Measurements from ENCODE around the gene ZPBP2. TPM values are rescaled to one million over a fixed set of nuclear protein-coding genes. Genes with fewer than 3 reads are reported as not detected.

The ZPBP2 gene
- total and polyA plus RNA-seq, 2 of the 13 experiments (the other 11 are each of a cell fraction or from before 2014, with no cell fraction given) = not detected

DNA sequence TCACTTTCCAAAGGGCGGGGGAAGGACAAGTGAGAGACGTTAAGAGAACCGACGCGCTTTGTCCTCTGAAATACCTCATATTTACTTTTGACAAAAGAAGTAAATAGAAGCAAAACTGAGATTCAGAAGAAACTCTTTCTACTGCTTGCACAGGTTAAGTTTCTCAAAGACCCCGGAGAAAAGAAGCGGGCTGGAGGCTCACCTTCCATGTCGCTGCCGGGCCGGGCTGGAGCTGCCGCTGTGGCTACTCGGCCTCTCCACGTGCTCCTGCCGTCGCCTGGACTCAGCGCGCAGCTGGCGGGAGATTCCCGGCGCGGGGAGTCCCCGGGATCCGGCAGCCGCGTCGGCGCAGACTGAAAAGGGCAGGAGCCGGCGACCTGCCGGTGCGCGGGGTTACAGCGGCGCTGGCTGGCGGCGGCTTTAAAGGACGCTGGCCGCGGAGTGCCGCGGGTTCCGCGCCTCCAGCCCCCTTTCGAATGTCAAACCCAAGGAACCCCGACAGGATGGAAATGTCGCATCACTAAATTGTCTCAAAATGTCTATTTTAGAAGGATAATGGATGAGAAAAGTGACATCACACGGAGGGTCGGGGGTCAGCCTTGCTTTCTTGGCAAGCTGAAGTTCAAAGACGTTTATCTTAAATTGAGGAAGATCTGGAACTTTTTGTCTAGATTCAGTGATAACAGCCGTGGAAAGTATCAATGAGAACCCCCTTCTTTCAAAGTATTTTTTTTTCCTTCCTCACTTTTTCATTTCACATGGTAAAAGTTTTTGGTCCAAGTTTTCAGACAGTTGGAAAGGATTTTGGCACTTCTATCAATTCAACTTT lies 3.9 kb upstream of the ZPBP2 start, which contains the start of gene IKZF3 (continued):
- TF ChIP-seq TBX3 (IDR thresholded peaks at IDR 0.05; ENCODE audit: borderline replicate concordance) (no peak), ZNF12 (CRISPR knock-in tag; IDR thresholded peaks at IDR 0.05) (peak; percentile 74), MEIS1 (CRISPR knock-in tag; IDR thresholded peaks at IDR 0.05; ENCODE audit: borderline replicate concordance) (peak; percentile 89), MYC (CRISPR knock-in tag; IDR thresholded peaks at IDR 0.05; ENCODE audit: borderline replicate concordance) (peak; percentile 93), KMT2A (CRISPR knock-in tag; IDR thresholded peaks at IDR 0.05) (peak; percentile 71), KAT8 (CRISPR knock-in tag; IDR thresholded peaks at IDR 0.05) (peak; percentile 84), ZNF670 (CRISPR knock-in tag; IDR thresholded peaks at IDR 0.05; ENCODE audit: borderline replicate concordance) (peak; percentile 96), FOXP1 (IDR thresholded peaks at IDR 0.05) (no peak), FOXP1 (CRISPR knock-in tag; IDR thresholded peaks at IDR 0.05) (peak; percentile 14; the same call in 1 of the 2 replicates), ZFYVE20 (CRISPR knock-in tag; IDR thresholded peaks at IDR 0.05; ENCODE audit: borderline replicate concordance, low read depth) (peak; percentile 82; the same call in 1 of the 2 replicates), PHF21A (CRISPR knock-in tag; IDR thresholded peaks at IDR 0.05) (no peak; the same call in 1 of the 2 replicates), ZNF713 (CRISPR knock-in tag; IDR thresholded peaks at IDR 0.05) (peak; percentile 97), ARNT (IDR thresholded peaks at IDR 0.05) (no peak), ZNF563 (CRISPR knock-in tag; IDR thresholded peaks at IDR 0.05) (peak; percentile 99), ZMYM4 (CRISPR knock-in tag; IDR thresholded peaks at IDR 0.05) (peak; percentile 72), RAD51 (IDR thresholded peaks at IDR 0.05; ENCODE audit: borderline replicate concordance) (no peak)
- TF ChIP-seq, protein P1, sequence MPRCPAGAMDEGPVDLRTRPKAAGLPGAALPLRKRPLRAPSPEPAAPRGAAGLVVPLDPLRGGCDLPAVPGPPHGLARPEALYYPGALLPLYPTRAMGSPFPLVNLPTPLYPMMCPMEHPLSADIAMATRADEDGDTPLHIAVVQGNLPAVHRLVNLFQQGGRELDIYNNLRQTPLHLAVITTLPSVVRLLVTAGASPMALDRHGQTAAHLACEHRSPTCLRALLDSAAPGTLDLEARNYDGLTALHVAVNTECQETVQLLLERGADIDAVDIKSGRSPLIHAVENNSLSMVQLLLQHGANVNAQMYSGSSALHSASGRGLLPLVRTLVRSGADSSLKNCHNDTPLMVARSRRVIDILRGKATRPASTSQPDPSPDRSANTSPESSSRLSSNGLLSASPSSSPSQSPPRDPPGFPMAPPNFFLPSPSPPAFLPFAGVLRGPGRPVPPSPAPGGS (CRISPR knock-in tag; IDR thresholded peaks at IDR 0.05) = peak; percentile 99
- TF ChIP-seq, protein P2, sequence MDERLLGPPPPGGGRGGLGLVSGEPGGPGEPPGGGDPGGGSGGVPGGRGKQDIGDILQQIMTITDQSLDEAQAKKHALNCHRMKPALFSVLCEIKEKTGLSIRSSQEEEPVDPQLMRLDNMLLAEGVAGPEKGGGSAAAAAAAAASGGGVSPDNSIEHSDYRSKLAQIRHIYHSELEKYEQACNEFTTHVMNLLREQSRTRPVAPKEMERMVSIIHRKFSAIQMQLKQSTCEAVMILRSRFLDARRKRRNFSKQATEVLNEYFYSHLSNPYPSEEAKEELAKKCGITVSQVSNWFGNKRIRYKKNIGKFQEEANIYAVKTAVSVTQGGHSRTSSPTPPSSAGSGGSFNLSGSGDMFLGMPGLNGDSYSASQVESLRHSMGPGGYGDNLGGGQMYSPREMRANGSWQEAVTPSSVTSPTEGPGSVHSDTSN (CRISPR knock-in tag; IDR thresholded peaks at IDR 0.05) = no peak
- TF ChIP-seq, protein P3, sequence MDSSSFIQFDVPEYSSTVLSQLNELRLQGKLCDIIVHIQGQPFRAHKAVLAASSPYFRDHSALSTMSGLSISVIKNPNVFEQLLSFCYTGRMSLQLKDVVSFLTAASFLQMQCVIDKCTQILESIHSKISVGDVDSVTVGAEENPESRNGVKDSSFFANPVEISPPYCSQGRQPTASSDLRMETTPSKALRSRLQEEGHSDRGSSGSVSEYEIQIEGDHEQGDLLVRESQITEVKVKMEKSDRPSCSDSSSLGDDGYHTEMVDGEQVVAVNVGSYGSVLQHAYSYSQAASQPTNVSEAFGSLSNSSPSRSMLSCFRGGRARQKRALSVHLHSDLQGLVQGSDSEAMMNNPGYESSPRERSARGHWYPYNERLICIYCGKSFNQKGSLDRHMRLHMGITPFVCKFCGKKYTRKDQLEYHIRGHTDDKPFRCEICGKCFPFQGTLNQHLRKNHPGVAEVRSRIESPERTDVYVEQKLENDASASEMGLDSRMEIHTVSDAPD (CRISPR knock-in tag; IDR thresholded peaks at IDR 0.05) = peak; percentile 83; the same call in 1 of the 2 replicates
- TF ChIP-seq, protein P4, sequence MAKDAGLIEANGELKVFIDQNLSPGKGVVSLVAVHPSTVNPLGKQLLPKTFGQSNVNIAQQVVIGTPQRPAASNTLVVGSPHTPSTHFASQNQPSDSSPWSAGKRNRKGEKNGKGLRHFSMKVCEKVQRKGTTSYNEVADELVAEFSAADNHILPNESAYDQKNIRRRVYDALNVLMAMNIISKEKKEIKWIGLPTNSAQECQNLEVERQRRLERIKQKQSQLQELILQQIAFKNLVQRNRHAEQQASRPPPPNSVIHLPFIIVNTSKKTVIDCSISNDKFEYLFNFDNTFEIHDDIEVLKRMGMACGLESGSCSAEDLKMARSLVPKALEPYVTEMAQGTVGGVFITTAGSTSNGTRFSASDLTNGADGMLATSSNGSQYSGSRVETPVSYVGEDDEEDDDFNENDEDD (CRISPR knock-in tag; IDR thresholded peaks at IDR 0.05; ENCODE audit: borderline replicate concordance) = peak; percentile 100
- TF ChIP-seq, protein P5, sequence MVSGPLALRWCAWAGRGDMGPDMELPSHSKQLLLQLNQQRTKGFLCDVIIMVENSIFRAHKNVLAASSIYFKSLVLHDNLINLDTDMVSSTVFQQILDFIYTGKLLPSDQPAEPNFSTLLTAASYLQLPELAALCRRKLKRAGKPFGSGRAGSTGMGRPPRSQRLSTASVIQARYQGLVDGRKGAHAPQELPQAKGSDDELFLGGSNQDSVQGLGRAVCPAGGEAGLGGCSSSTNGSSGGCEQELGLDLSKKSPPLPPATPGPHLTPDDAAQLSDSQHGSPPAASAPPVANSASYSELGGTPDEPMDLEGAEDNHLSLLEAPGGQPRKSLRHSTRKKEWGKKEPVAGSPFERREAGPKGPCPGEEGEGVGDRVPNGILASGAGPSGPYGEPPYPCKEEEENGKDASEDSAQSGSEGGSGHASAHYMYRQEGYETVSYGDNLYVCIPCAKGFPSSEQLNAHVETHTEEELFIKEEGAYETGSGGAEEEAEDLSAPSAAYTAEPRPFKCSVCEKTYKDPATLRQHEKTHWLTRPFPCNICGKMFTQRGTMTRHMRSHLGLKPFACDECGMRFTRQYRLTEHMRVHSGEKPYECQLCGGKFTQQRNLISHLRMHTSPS (CRISPR knock-in tag; IDR thresholded peaks at IDR 0.05; ENCODE audit: low read depth) = peak; percentile 71
- TF ChIP-seq, protein P6, sequence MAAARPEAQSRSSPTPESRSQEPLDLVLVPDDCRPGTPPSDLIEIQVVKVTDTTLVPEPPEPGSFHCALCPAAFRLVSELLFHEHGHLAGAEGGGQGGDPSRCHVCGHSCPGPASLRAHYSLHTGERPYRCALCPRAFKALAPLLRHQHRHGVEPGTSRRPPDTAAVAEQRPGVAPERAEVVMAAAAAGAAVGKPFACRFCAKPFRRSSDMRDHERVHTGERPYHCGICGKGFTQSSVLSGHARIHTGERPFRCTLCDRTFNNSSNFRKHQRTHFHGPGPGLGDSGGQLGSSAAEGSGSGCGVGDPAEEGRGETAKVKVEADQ (CRISPR knock-in tag; IDR thresholded peaks at IDR 0.05; ENCODE audit: borderline replicate concordance) = peak; percentile 92
